Stimulated activated CD8-positive, alpha-beta memory T cell treated with anti-CD3 and anti-CD28 coated beads, Interleukin-12 subunit alpha, Interleukin-12 subunit beta, amount 100 ng/mL, for 1 hour (primary cell): ENCODE data around the gene STMND1.
"Not testable (repeated sequence)": the region's sequence is repeated elsewhere in the genome, so short reads cannot be mapped to it uniquely, and the experiment has no call there.

Source experiments
- DNase-seq: peaks from one replicate; pipeline ENCODE4 v3.0.0-alpha.2; 2020; ENCODE audit warnings: low read depth

STMND1 gene

GRCh38 chr6:17101422-17102257 lies at the start of gene STMND1:
STMND1 (plus strand) TSS chr6:17102050; CDS start chr6:17102258, 208 bp downstream.
- DNase-seq, result no peak

GRCh38 chr6:17054647-17055046 lies 47.2 kb upstream of the STMND1 start:
- DNase-seq, result no peak

- DNase-seq, result no peak
These were observed 44.5 kb upstream of the STMND1 start for GRCh38 chr6:17057322-17057721.

GRCh38 chr6:17058550-17058949 lies 43.3 kb upstream of the STMND1 start:
- DNase-seq, result no peak

- no peak for DNase-seq
These were observed 42.8 kb upstream of the STMND1 start for GRCh38 chr6:17059022-17059421.

- no peak for DNase-seq
These were observed 42.0 kb upstream of the STMND1 start for GRCh38 chr6:17059850-17060249.

- no peak for DNase-seq
These were observed 40.8 kb upstream of the STMND1 start for GRCh38 chr6:17061097-17061496.

- no peak for DNase-seq
These were observed 38.9 kb upstream of the STMND1 start for GRCh38 chr6:17062871-17063440.

- DNase-seq, result no peak
These were observed 36.9 kb upstream of the STMND1 start for GRCh38 chr6:17064975-17065374.

GRCh38 chr6:17066610-17067009 lies 35.2 kb upstream of the STMND1 start:
- DNase-seq, result no peak

- not testable (repeated sequence) for DNase-seq
These were observed 32.9 kb upstream of the STMND1 start for GRCh38 chr6:17068972-17069371.

GRCh38 chr6:17070400-17070799 lies 31.4 kb upstream of the STMND1 start:
- not testable (repeated sequence) for DNase-seq

GRCh38 chr6:17073596-17073995 lies 28.3 kb upstream of the STMND1 start:
- DNase-seq, result not testable (repeated sequence)

GRCh38 chr6:17081273-17081672 lies 20.6 kb upstream of the STMND1 start:
- no peak for DNase-seq

- DNase-seq, result no peak
These were observed 19.9 kb upstream of the STMND1 start for GRCh38 chr6:17081860-17082508.

GRCh38 chr6:17083397-17083796 lies 18.5 kb upstream of the STMND1 start:
- DNase-seq, result no peak

- no peak for DNase-seq
These were observed 15.4 kb upstream of the STMND1 start for GRCh38 chr6:17086469-17086868.

- no peak for DNase-seq
These were observed 13.7 kb upstream of the STMND1 start for GRCh38 chr6:17088091-17088611.

- no peak for DNase-seq
These were observed 10.7 kb upstream of the STMND1 start for GRCh38 chr6:17091122-17091521.

- no peak for DNase-seq
These were observed 8.2 kb upstream of the STMND1 start for GRCh38 chr6:17093686-17094085.

GRCh38 chr6:17096096-17096495 lies 5.8 kb upstream of the STMND1 start:
- no peak for DNase-seq

GRCh38 chr6:17096652-17097051 lies 5.2 kb upstream of the STMND1 start:
- DNase-seq, result no peak

- DNase-seq, result no peak
These were observed 3.9 kb upstream of the STMND1 start for GRCh38 chr6:17097982-17098381.
